CD4-positive, alpha-beta T cell treated with Interleukin-6 at 100 ng/mL for 8 hours (primary cell): ENCODE results near the gene AP2A1.
"Not testable (repeated sequence)": the region's sequence is repeated elsewhere in the genome, so short reads cannot be mapped to it uniquely, and the experiment has no call there.

ENCODE experiments used
- DNase-seq: peaks from one replicate; pipeline ENCODE4 v3.0.0-alpha.2; 2020; ENCODE audit warnings: mixed read lengths, low spot score

The AP2A1 gene

DNA sequence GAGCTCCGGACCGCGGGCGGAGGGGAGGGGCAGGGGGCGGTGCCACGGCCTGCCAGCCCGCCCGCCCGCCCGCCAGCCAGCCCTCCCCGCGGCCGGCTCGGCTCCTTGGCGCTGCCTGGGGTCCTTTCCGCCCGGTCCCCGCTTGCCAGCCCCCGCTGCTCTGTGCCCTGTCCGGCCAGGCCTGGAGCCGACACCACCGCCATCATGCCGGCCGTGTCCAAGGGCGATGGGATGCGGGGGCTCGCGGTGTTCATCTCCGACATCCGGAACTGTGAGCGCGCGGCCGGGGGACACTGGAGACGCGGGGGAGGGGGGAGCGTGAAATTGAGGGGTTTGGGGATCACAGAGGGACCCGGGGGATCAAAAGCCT lies at the start of gene AP2A1:
AP2A1 (plus strand) TSS at position 72 of the 370 bp plus-strand sequence; CDS start at position 205, 133 bp downstream.
- no peak for DNase-seq

DNA sequence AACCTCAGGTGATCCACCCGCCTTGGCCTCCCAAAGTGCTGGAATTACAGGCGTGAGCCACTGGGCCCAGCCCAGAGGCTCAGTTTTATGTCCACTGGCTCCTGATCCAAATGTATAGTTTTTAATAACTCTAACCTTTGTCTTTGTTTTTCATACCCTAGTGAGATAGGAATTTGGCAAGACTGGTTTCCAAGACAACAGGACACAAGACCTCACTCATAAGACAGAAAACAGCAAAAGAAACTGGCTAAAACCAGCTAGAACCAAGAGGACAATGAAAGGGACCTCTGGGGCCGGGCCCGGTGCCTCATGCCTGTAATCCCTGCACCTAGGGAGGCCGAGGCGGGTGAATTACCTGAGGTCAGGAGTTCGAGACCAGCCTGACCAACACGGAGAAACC lies 48.3 kb upstream of the AP2A1 start:
- no peak for DNase-seq

GRCh38 chr19:49718991-49719390 lies 47.8 kb upstream of the AP2A1 start:
- DNase-seq: no peak

DNA sequence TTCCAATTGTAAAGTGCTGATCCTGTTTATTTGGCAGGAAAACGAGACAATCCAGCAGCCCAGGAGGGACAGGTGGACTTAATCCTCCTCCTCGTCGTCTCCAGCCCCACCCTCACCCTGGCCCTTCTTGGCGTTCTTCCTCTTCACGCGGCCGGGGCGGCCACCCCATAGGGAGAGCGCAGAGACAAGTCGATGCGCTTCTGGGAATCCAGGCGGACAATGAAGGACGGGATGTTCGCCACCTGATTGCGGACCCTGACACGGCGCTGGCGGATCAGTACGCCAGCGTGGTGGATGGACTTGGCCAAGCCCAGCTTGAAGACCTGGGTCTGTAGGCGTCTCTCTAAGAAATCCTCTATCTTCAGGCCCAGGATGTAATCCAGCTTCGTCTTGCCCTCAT lies 47.4 kb upstream of the AP2A1 start:
- DNase-seq: not testable (repeated sequence)

GRCh38 chr19:49727217-49728030 lies 39.4 kb upstream of the AP2A1 start:
- DNase-seq: no peak

DNA sequence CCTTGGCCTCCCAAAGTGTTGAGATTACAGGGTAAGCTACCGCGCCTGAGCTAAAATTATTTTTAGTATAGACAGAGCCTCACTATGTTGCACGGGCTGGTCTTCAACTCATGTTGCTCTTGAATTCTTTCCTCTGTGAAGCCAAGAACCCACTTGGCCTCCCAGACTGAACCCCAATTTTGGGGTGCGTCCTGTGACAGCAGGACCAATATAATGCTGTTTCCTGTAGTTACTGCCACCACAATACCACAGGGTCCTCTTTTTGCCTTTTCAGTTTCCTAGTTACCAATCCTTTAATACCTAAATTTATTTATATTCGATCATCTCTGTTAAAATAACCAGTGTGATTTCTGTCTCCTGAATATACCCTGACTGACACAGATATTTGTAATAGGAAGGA lies 36.6 kb upstream of the AP2A1 start:
- no peak for DNase-seq

DNA sequence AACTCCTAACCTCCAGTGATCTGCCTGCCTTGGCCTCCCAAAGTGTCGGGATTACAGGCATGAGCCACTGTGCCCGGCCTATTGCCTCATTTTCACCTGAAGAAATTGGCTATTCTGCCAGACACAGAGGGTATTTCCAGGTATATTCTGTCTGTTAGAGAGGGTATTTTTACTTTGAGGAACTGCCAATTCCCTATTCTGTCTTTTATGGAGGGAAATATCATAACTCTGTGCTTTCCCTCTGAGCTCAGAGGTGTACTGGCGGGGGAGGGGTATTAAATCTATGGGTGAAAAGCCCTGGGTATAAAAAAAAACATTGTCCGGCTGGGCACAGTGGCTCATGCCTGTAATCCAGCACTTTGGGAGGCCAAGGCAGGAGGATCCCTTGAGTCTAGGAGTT lies 28.5 kb upstream of the AP2A1 start:
- DNase-seq: no peak

DNA sequence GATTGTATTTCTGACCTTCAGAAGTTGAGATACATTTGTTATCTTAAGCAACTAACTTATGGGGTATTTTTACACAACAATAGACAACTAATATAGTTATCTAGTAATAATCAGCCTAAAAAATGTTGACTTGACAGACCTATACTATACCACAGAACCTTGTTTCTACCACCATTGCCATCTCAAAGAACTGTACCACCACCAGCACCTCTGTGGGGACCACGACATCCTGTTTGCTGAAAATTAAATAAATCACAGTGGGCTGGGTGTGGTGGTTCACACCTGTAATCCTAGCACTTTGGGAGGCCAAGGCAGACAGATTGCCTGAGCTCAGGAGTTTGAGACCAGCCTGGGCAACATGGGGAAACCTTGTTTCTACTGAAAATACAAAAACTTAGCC lies 27.7 kb upstream of the AP2A1 start:
- no peak for DNase-seq

DNA sequence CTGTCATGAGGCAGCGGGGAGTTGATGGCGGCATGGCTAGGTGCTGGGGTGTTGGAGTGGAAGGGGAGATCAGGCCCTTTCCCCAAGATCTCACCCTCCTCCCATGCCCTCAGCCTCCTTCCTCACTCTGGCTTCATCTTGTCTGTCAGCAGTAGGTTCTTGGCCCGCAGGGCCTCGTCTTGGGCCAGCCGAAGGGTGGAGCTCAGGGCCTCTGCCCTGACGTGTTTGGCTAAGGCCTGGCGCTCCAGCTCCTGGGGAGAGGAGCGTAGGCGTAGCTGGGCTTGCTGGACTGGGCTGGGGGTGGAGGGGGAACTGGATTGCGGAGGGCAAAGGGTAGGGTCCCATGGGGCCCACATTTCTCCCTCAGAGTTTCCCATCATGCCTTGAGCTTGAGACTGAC lies 26.9 kb upstream of the AP2A1 start:
- DNase-seq: no peak

GRCh38 chr19:49741210-49741844 lies 25.5 kb upstream of the AP2A1 start:
- DNase-seq: no peak

DNA sequence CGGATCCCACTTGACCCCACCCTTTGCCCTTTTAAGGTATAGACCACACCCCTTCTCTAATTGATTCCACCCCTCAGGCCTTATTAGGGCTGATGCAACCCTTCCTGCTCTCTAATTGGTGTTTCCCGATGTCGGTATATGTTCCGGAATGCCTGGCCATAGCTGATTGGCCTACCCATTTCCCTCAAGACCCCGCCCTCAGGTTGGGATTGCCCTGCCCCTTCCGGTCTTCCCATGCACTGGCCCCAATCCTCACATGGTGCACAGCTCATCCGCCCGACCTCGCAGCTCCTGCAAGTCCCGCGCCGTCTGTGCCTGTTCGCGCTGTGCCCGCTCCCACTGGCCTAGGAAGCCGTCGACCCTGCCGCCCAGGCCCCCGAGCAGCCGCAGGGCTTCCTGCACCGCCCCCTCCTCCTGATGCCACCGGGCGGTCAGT lies 21.8 kb upstream of the AP2A1 start:
- DNase-seq: no peak

DNA sequence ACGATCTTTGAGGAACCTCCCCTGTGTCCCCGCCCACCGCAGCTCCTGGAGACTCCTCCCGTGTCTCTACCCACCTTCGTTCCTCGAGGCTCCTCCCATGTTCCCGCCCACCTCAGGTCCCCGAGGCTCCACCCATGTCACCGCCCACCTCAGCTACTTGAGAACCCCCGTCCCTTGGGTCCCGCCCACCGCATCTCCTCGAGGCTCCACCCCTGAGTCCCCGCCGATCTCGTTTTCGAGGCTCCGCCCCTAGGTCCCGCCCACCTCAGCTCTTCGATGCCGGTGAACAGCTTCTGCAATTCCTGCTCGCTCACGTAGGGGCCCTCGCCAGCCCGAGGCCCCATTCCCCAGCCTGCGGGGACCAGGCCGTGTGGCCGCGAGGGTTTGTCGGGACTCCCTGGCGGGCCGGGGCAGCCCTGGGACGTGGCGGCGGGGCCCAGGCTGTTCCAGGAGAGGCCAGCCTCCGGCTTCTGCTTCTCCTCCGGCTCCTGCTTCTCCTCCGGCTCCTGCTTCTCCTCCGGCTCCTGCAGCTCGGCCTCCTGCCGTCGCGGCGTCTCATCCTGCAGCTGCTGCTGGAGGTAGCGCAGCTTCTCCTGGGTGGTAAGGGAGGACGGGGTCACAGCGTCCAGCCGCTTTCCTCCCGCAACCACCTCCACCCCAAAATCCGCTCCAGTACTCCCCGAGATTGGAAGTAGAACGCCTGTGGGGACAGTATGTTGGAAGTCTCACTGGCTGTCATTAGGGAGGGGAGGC lies 20.4 kb upstream of the AP2A1 start:
- DNase-seq: peak; percentile 20

GRCh38 chr19:49749055-49749716 lies 17.6 kb upstream of the AP2A1 start:
- no peak for DNase-seq

GRCh38 chr19:49749771-49750170 lies 17.0 kb upstream of the AP2A1 start:
- DNase-seq: no peak

DNA sequence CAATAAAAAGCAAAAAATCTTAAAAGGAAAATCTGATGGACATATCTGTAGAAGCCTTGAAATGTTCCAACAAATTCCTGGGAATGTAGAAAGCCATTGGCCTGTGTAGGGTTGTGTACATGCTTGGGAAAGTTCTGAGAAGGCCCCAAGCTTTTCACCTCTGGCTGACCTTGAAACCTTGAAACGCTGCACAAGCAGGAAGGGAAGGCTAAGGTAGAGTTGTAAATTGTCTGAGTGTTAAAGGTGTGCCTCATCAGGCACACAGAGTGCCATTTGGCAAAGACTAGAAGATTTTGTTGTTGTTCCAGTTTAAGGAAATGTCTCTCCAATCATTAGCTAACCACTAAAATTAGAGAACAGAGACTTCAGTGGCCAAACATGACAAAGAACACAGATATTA lies 14.1 kb upstream of the AP2A1 start:
- no peak for DNase-seq

DNA sequence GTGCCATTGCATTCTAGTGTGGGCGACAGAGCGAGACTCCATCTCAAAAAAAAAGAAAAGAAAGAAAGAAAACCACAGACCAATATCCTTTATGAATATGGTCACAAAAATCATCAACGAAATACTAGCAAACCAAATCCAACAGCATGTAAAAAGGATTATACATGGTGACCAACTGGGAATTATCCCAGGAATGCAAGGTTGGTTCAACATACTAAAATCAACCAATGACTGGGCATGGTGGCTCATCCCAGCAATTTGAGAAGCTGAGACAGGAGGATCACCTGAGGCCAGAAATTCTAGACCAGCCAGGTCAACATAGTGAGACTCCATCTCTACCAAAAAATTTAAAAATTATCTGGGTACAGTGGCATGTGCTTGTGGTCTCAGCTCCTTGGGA lies 10.8 kb upstream of the AP2A1 start:
- no peak for DNase-seq

DNA sequence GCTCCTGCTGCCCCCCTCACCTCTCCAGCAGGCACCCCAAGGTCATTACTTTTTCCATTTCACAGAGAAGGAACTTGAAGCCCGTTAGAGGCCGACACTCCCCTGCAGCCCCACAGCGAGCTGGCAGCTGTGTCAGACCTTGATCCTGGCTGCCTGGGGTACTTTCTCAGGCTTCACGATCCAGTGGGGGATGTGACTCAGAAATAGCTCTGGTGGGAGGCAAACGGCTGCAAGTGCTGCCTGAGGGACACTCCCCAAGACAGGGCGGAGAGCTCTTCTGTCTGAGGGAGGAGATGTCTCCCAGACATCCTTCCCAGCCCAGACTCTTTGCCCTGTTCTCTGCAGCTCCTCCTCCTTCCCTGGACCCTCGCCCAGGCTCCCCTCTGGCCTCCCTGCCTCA lies 8.5 kb upstream of the AP2A1 start:
- DNase-seq: no peak

- DNase-seq: no peak
These were observed 5.6 kb upstream of the AP2A1 start for GRCh38 chr19:49761249-49761624.

DNA sequence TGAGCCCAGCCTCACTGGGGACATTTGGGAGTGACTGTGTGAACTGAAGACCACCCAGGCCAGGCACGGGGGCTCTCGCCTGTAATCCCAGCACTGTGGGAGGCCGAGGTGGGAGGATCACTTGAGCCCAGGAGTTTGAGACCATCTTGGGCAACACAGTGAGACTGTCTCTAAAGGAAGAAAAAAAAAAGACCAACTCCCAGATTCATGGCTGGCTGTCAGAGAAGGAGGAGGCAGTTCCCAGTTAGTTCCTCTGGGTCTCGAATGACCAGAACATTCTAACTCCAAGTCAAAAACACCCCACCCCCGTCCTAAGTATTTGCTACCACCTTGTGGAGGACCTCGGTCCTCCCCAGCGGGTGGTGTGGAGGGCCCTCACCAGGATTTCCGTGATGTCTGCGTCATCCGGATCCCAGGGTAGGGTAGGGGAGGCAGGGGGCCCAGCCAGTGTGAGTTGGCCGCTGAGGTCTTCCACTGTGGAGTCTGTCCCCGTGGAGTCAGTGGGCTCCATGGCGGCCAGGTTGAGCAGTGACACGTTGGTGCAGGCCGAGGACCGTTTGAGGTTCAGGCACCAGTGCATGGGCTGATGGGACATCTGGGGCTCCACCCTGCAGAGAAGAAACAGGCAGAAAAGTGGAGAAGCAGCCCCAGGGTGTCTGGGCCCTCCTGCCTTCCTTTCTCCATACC lies 5.0 kb upstream of the AP2A1 start:
- DNase-seq: peak; percentile 29

- DNase-seq: no peak
These were observed 3.6 kb upstream of the AP2A1 start, which contains the start of gene TSKS for GRCh38 chr19:49763230-49763629. TSS of gene TSKS (minus strand) at chr19:49763306. CDS start at chr19:49763247, 59 bp downstream.

DNA sequence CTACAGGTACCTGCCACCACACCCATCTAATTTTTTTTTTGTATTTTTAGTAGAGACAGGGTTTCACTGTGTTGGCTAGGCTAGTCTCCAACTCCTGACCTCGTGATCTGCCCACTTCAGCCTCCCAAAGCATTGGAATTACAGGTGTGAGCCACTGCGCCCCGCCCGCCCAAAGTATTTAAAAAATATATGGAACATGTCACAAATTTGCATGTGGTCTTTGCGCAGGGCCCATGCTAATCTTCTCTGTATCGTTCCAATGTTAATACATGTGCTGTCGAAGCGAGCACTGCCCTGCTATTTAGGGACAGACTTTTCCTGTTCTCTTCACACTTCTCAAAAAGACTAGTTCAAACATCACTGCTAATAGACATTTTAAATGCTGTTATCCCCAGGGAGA lies 2.5 kb upstream of the AP2A1 start:
- DNase-seq: no peak
